Immature natural killer cell (primary cell): ENCODE data around the gene CORO6. TPM values are rescaled to one million over a fixed set of nuclear protein-coding genes. Genes with fewer than 3 reads are reported as not detected.

Experiments used
- DNase-seq, 3 donors: peaks; one replicate each; pipeline ENCODE4 v3.0.0; 2022; ENCODE audit warnings: mixed read lengths in 1 of 3
- H3K27ac Mint-ChIP-seq, 6 donors: one replicate each; pipeline ENCODE4 v1.8.0; 2020; ENCODE audit warnings: mixed read lengths in 6 of 6, mild to moderate bottlenecking in 5 of 6, inconsistent platforms in 4 of 6, moderate library complexity in 3 of 6
- H3K27me3 Mint-ChIP-seq, 3 donors: one replicate each; pipeline ENCODE4 v1.8.0; 2020 to 2021; ENCODE audit warnings: low read depth in 3 of 3, mild to moderate bottlenecking in 3 of 3, mixed read lengths in 3 of 3, moderate library complexity in 3 of 3, inconsistent platforms in 1 of 3
- H3K36me3 Mint-ChIP-seq, 3 donors: one replicate each; pipeline ENCODE4 v1.8.0; 2020; ENCODE audit warnings: mixed read lengths in 3 of 3, inconsistent platforms in 2 of 3, mild to moderate bottlenecking in 2 of 3
- H3K4me1 Mint-ChIP-seq, 2 donors: one replicate each; pipeline ENCODE4 v1.8.0; 2020; ENCODE audit warnings: inconsistent platforms in 2 of 2, mild to moderate bottlenecking in 2 of 2, mixed read lengths in 2 of 2, moderate library complexity in 1 of 2
- H3K4me3 Mint-ChIP-seq, 5 donors: one replicate each; pipeline ENCODE4 v1.8.0; 2020; ENCODE audit warnings: mild to moderate bottlenecking in 5 of 5, mixed read lengths in 5 of 5, inconsistent platforms in 3 of 5, moderate library complexity in 3 of 5
- H3K9me3 Mint-ChIP-seq, 6 donors: one replicate each; pipeline ENCODE4 v1.8.0; 2020; ENCODE audit warnings: mild to moderate bottlenecking in 6 of 6, mixed read lengths in 6 of 6, inconsistent platforms in 4 of 6, moderate library complexity in 3 of 6
- polyA plus RNA-seq, 3 donors: library from polyadenylated mRNA; unstranded; fragments of 300-500 nt; fragmentation: Illumina TruSeq; gene quantifications; one replicate each; pipeline ENCODE4 v1.2.3, GENCODE V29; 2021

Gene CORO6
- polyA plus RNA-seq, 3 donors from 2014 or later, result 0.12 to 1.3 (median 0.38) TPM

DNA sequence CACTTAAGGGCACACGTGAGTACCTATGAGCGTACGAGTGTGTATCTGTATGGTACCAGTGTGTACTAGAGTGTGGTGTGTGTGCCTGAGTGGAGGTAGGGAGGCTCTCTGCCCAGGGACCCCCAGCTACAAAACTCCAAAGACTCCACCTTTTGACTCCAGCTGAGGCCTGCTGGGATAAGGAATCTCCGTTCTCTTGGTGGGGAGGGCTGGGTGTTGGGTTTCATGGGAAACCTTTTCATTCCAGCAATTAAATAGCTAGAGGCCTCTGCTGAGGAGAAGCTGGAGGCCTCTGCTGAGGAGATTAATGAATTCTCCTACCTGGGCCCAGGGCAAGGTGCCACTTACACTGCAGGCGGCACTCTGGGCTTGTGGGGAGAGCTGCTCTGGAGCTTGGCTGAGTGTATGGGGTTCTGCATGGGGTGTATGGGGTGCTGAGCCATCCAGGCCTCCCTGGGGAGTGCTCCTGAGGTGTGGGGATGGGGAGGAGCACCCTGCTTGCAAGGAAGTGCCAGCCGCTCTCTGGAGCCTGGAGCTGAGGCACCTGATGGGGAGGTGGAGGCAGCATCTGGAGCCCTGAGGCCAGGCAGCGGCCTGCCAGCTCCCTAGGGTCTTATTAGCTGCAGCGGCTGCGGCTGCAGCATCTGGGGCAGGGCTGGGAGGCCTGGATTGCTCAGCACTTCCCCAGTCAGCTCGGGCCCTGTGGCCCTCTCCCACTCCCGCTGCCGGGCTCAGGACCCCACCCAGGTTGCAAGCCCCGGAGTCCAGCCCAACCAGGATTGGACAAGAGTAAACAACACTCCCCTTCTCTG, 25.1 kb downstream of the CORO6 start:
- Mint-ChIP-seq H3K4me3 (no peak overlapping the region), H3K27me3 (peaks cover 0 to 1% (median 0%) of the 10 kb centered on the region in 3 donors), H3K36me3 (no peaks in the 10 kb centered on the region), H3K4me1 (peaks cover 2 to 9% of the 10 kb centered on the region in 2 donors), H3K9me3 (no peaks in the 10 kb centered on the region), H3K27ac (no peak overlapping the region)
- no peak for DNase-seq

GRCh38 chr17:29596811-29597210, 25.9 kb downstream of the CORO6 start:
- DNase-seq, result no peak
- H3K9me3 Mint-ChIP-seq, result no peaks in the 10 kb centered on the region
- H3K36me3 Mint-ChIP-seq, result no peaks in the 10 kb centered on the region
- H3K27me3 Mint-ChIP-seq, result peaks cover 0 to 1% (median 0%) of the 10 kb centered on the region in 3 donors
- no peak overlapping the region for H3K27ac Mint-ChIP-seq
- H3K4me1 Mint-ChIP-seq, result peaks cover 9 to 16% of the 10 kb centered on the region in 2 donors
- no peak overlapping the region for H3K4me3 Mint-ChIP-seq

GRCh38 chr17:29595943-29596774, 26.6 kb downstream of the CORO6 start:
- Mint-ChIP-seq H3K4me1 (peaks cover 16 to 23% of the 10 kb centered on the region in 2 donors), H3K36me3 (no peaks in the 10 kb centered on the region), H3K9me3 (no peaks in the 10 kb centered on the region), H3K27me3 (peaks cover 0 to 3% (median 1%) of the 10 kb centered on the region in 3 donors), H3K27ac (no peak overlapping the region), H3K4me3 (no peak overlapping the region)
- no peak for DNase-seq

GRCh38 chr17:29595107-29595942, 27.4 kb downstream of the CORO6 start:
- no peaks in the 10 kb centered on the region for H3K36me3 Mint-ChIP-seq
- no peaks in the 10 kb centered on the region for H3K9me3 Mint-ChIP-seq
- H3K27me3 Mint-ChIP-seq, result peaks cover 0 to 3% (median 1%) of the 10 kb centered on the region in 3 donors
- H3K4me1 Mint-ChIP-seq, result peaks cover 24 to 31% of the 10 kb centered on the region in 2 donors
- peak overlapping the region; percentile 20 to 67 (median 61) for H3K4me3 Mint-ChIP-seq
- no peak for DNase-seq
- no peak overlapping the region for H3K27ac Mint-ChIP-seq

GRCh38 chr17:29594519-29595090, 28.1 kb downstream of the CORO6 start:
- no peak for DNase-seq
- Mint-ChIP-seq H3K27me3 (peaks cover 0 to 3% (median 1%) of the 10 kb centered on the region in 3 donors), H3K9me3 (no peaks in the 10 kb centered on the region), H3K36me3 (no peaks in the 10 kb centered on the region), H3K4me3 (peak overlapping the region; percentile 56 to 73 (median 67)), H3K27ac (no peak overlapping the region), H3K4me1 (peaks cover 31 to 37% of the 10 kb centered on the region in 2 donors)

- Mint-ChIP-seq H3K36me3 (no peaks in the 10 kb centered on the region), H3K9me3 (no peaks in the 10 kb centered on the region), H3K4me1 (peaks cover 31 to 37% of the 10 kb centered on the region in 2 donors), H3K27ac (no peak overlapping the region), H3K27me3 (peaks cover 0 to 4% (median 1%) of the 10 kb centered on the region in 3 donors), H3K4me3 (peak overlapping the region; percentile 56 to 73 (median 67))
- DNase-seq, result no peak
These were observed 28.9 kb downstream of the CORO6 start for GRCh38 chr17:29593591-29594518.

DNA sequence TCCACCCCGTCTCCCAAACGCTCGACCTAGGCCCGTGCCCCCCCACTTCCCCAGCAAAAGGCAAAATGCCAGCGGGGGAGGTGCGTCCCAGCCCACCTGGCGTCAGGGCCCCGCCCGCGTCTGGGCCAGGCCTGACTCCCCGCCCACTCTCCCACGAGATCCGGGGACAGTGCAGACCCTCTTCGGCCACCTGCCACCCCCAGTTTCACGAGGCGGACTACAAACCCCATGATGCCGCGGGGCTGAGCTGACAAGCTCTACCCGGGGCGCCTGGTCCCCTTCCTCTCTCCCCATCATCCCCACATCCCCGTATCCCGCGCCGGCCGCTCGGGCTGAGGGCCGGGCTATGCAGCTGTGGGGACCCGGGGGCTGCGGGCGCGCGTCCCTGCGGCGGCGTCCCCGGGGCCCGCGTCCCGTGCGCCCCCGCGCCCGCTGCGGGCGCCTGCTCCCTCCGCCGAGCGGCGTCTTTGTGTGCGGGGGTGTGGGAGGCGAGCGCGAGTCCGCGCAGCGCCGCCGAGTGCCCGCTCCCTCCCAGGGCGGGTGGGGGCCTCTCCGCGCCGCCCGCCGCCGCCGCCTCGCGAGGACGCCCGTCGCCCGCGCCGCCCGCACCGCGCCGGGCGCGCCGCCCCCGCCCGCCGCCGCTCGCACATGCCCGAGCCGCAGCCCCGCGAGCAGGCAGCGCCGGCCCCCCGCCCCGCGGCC, 29.7 kb downstream of the CORO6 start, which contains the start of gene ANKRD13B:
Gene ANKRD13B (plus strand): TSS at position 283 of the 702 bp plus-strand sequence. CDS start 490 bp downstream, outside the sequence.
- H3K27ac Mint-ChIP-seq, result peak within 1 kb of the TSS in 2 of 6 donors; percentile 46 to 57
- H3K27me3 Mint-ChIP-seq, result peaks cover 0 to 7% (median 5%) of the 10 kb centered on the region in 3 donors
- peak within 1 kb of the TSS; percentile 64 to 85 (median 73) for H3K4me3 Mint-ChIP-seq
- peaks cover 37 to 45% of the 10 kb centered on the region in 2 donors for H3K4me1 Mint-ChIP-seq
- DNase-seq, result no peak
- H3K9me3 Mint-ChIP-seq, result no peaks in the 10 kb centered on the region
- H3K36me3 Mint-ChIP-seq, result no peaks in the 10 kb centered on the region

DNA sequence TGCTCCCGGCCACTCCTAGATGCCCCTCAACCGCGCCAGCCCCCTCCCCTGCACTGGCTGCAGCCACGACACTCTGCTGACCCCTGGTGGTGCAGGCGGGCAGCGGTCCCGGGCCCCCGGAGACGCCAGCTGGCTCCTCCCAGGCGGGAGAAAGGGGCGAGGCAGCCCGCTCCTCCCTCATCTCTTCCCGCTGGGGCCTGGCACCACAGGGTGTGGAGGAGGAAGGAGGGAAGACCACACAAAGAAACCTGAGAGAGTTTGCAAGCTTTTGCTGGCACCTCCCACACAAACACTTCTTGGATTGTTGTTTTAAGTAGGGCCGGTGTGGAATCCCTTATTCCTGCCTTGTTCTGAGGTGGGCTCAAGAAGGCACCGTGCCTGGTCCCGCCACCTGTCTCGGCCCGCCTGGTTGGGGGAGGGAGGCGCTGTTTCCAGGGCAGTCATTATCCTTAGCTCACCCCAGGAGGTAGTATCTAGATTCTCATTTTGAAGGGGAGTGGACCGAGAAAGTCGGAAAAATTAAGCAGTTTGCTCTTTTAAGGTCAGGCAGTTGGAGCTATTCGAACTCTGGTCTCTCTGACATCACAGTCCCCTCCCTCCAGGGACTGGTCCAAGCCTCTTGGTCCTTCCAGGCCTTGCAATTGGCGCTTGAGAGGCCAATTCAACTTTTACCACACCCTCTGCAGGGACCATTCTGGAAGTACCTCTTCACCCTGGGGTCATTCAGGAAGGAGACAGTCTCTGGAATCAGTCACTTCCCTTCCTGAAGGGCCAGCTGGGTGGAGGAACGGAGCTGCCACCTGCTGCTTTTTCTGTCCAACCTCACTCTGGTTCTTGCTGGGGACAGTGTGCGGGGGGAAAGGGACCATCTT, 30.7 kb downstream of the CORO6 start:
- Mint-ChIP-seq H3K27me3 (peaks cover 0 to 7% (median 5%) of the 10 kb centered on the region in 3 donors), H3K4me1 (peaks cover 47 to 55% of the 10 kb centered on the region in 2 donors), H3K36me3 (no peaks in the 10 kb centered on the region), H3K4me3 (peak overlapping the region; percentile 64 to 85 (median 70)), H3K27ac (peak overlapping the region in 2 of 6 donors; percentile 46 to 57), H3K9me3 (no peaks in the 10 kb centered on the region)
- peak; percentile 73 to 74 (median 74) for DNase-seq

- H3K36me3 Mint-ChIP-seq, result no peaks in the 10 kb centered on the region
- peak overlapping the region in 1 of 6 donors; percentile 46 for H3K27ac Mint-ChIP-seq
- H3K4me3 Mint-ChIP-seq, result peak overlapping the region; percentile 64 to 85 (median 70)
- peaks cover 55 to 61% of the 10 kb centered on the region in 2 donors for H3K4me1 Mint-ChIP-seq
- DNase-seq, result no peak
- peaks cover 0 to 7% (median 5%) of the 10 kb centered on the region in 3 donors for H3K27me3 Mint-ChIP-seq
- no peaks in the 10 kb centered on the region for H3K9me3 Mint-ChIP-seq
These were observed 31.5 kb downstream of the CORO6 start for GRCh38 chr17:29591146-29591736.

DNA sequence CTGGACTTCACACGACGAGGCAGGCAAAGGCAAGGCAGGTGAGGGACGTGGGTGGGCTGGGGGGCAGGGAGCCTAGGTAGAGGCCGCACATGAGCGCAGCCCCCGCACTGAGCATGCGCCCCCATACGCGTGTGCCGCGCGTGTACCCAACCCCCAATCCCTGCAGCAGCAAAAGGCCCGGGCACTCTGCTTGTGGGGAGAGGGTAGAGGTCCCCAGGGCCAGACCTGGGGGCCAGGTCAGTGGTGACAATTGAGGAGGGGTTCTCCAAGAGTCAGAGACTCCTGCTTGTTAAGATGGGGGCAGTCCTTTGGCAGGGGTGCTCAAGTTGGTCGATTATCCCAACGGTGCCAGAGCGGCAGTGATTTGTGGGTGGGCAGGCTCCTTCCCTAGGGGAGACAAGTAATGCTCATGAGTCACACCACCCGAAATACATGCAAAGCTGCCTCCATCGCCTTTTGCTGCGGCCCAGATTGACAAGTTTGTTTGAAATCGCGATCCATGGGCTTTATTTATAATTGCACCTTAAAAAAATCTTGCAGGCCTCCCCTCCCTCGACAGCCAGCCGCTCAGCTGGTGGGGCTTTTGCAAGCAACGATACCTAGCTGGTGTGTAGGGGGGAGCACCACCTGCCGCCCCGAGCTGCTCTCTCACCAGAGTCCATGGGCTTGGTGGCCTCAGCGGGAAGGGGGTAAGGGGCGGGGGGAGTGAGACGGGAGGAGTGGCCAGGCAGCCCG, 32.1 kb downstream of the CORO6 start:
- Mint-ChIP-seq H3K4me1 (peaks cover 61 to 63% of the 10 kb centered on the region in 2 donors), H3K27ac (peak overlapping the region in 2 of 6 donors; percentile 87 to 93), H3K9me3 (no peaks in the 10 kb centered on the region), H3K36me3 (no peaks in the 10 kb centered on the region), H3K4me3 (peak overlapping the region; percentile 82 to 93 (median 85)), H3K27me3 (peaks cover 0 to 7% (median 5%) of the 10 kb centered on the region in 3 donors)
- no peak for DNase-seq
